ENCODE data around the gene ACBD6. TPM values are rescaled to one million over a fixed set of nuclear protein-coding genes. Genes with fewer than 3 reads are reported as not detected.

Gene ACBD6
- total RNA-seq, 4 donors from 2014 or later: 26.6 to 51.3 (median 34.4) TPM

GRCh38 chr1:180279651-180280050 is 222.7 kb downstream of the ACBD6 start:
- TF ChIP-seq CTCF (IDR thresholded peaks at IDR 0.05) (no peak), POLR2A (IDR thresholded peaks at IDR 0.05) (no peak)
- intact Hi-C loops (cut with DNase I): no loop called here
- H3K27ac ChIP-seq: no peak overlapping the region
- no peaks in the 10 kb centered on the region for H3K9me3 ChIP-seq
- DNase-seq: no peak
- no peaks in the 10 kb centered on the region for H3K27me3 ChIP-seq
- peaks cover 0 to 63% (median 2%) of the 10 kb centered on the region in 3 donors for H3K36me3 ChIP-seq
- WGBS, 2 donors: 95 to 100% methylated on average over 1 of the region's 1 CpG
- H3K4me3 ChIP-seq: no peak overlapping the region
- no peaks in the 10 kb centered on the region for H3K4me1 ChIP-seq

- no peak for TF ChIP-seq POLR2A (IDR thresholded peaks at IDR 0.05)
- no peak for TF ChIP-seq CTCF (IDR thresholded peaks at IDR 0.05)
- intact Hi-C loops (cut with DNase I): no loop called here
- no peak for DNase-seq
- Histone ChIP-seq H3K4me3 (no peak overlapping the region), H3K9me3 (no peaks in the 10 kb centered on the region), H3K36me3 (peaks cover 0 to 66% (median 0%) of the 10 kb centered on the region in 3 donors), H3K27ac (peak overlapping the region in 1 of 4 donors; percentile 49), H3K27me3 (no peaks in the 10 kb centered on the region), H3K4me1 (no peaks in the 10 kb centered on the region)
- 79% methylated on average over 9 of the region's 9 CpGs for WGBS, 2 donors
Measured at GRCh38 chr1:180278596-180279395, 223.6 kb downstream of the ACBD6 start.

GRCh38 chr1:180278194-180278515 is 224.2 kb downstream of the ACBD6 start:
- intact Hi-C loops (cut with DNase I): no loop called here
- Histone ChIP-seq H3K27me3 (no peaks in the 10 kb centered on the region), H3K27ac (peak overlapping the region in 1 of 4 donors; percentile 49), H3K4me3 (no peak overlapping the region), H3K36me3 (peaks cover 0 to 69% (median 0%) of the 10 kb centered on the region in 3 donors), H3K4me1 (no peaks in the 10 kb centered on the region), H3K9me3 (no peaks in the 10 kb centered on the region)
- WGBS, 2 donors: 86 to 93% methylated on average over 2 of the region's 2 CpGs
- TF ChIP-seq POLR2A (IDR thresholded peaks at IDR 0.05): no peak
- no peak for TF ChIP-seq CTCF (IDR thresholded peaks at IDR 0.05)
- DNase-seq: no peak

GRCh38 chr1:180277476-180278193 is 224.7 kb downstream of the ACBD6 start:
- no peaks in the 10 kb centered on the region for H3K9me3 ChIP-seq
- H3K27ac ChIP-seq: no peak overlapping the region
- WGBS, 2 donors: 91 to 97% methylated on average over 5 of the region's 5 CpGs
- no peaks in the 10 kb centered on the region for H3K4me1 ChIP-seq
- H3K36me3 ChIP-seq: peaks cover 0 to 69% (median 0%) of the 10 kb centered on the region in 3 donors
- no peak overlapping the region for H3K4me3 ChIP-seq
- intact Hi-C loops (cut with DNase I): no loop called here
- no peaks in the 10 kb centered on the region for H3K27me3 ChIP-seq
- no peak for DNase-seq
- TF ChIP-seq CTCF (IDR thresholded peaks at IDR 0.05) (no peak), POLR2A (IDR thresholded peaks at IDR 0.05) (no peak)

GRCh38 chr1:180275726-180276125 is 226.7 kb downstream of the ACBD6 start:
- H3K4me1 ChIP-seq: no peaks in the 10 kb centered on the region
- intact Hi-C loops (cut with DNase I): no loop called here
- no peak overlapping the region for H3K27ac ChIP-seq
- TF ChIP-seq CTCF (IDR thresholded peaks at IDR 0.05) (no peak), POLR2A (IDR thresholded peaks at IDR 0.05) (no peak)
- H3K27me3 ChIP-seq: no peaks in the 10 kb centered on the region
- no peaks in the 10 kb centered on the region for H3K9me3 ChIP-seq
- no peak for DNase-seq
- H3K36me3 ChIP-seq: peaks cover 0 to 59% (median 0%) of the 10 kb centered on the region in 3 donors
- H3K4me3 ChIP-seq: no peak overlapping the region
- 82% methylated on average over 5 of the region's 5 CpGs; no CpG with 5 or more reads in 1 of the 2 donors for WGBS, 2 donors
